Measurements from ENCODE around the gene TNIK.
"Not testable (repeated sequence)": the region's sequence is repeated elsewhere in the genome, so short reads cannot be mapped to it uniquely, and the experiment has no call there.

TNIK gene

GRCh38 chr3:171383206-171384018, 76.8 kb downstream of the TNIK start:
- no peak for DNase-seq

- not testable (repeated sequence) for DNase-seq
Observed at GRCh38 chr3:171382347-171382746, 77.9 kb downstream of the TNIK start.

- DNase-seq = no peak
Observed at GRCh38 chr3:171380711-171381425, 79.3 kb downstream of the TNIK start.

GRCh38 chr3:171379961-171380483, 80.2 kb downstream of the TNIK start:
- no peak for DNase-seq

- no peak for DNase-seq
Observed at GRCh38 chr3:171379281-171379680, 80.9 kb downstream of the TNIK start.

- no peak for DNase-seq
Observed at GRCh38 chr3:171378586-171378985, 81.6 kb downstream of the TNIK start.

GRCh38 chr3:171377859-171378258, 82.3 kb downstream of the TNIK start:
- DNase-seq = no peak

- no peak for DNase-seq
Observed at GRCh38 chr3:171376596-171376947, 83.6 kb downstream of the TNIK start.

- no peak for DNase-seq
Observed at GRCh38 chr3:171375666-171376595, 84.3 kb downstream of the TNIK start.

GRCh38 chr3:171374661-171375285, 85.4 kb downstream of the TNIK start:
- DNase-seq = no peak

- DNase-seq = no peak
Observed at GRCh38 chr3:171374260-171374659, 85.9 kb downstream of the TNIK start.

GRCh38 chr3:171373711-171374110, 86.5 kb downstream of the TNIK start:
- DNase-seq = no peak

GRCh38 chr3:171372694-171373093, 87.5 kb downstream of the TNIK start:
- no peak for DNase-seq

- DNase-seq = no peak
Observed at GRCh38 chr3:171371354-171371753, 88.9 kb downstream of the TNIK start.

- no peak for DNase-seq
Observed at GRCh38 chr3:171369156-171369555, 91.0 kb downstream of the TNIK start.

GRCh38 chr3:171366738-171367137, 93.5 kb downstream of the TNIK start:
- not testable (repeated sequence) for DNase-seq

- DNase-seq = no peak
Observed at GRCh38 chr3:171366043-171366442, 94.2 kb downstream of the TNIK start.

- DNase-seq = no peak
Observed at GRCh38 chr3:171365489-171365888, 94.7 kb downstream of the TNIK start.

- DNase-seq = no peak
Observed at GRCh38 chr3:171364500-171364899, 95.7 kb downstream of the TNIK start.

GRCh38 chr3:171363202-171363601, 97.0 kb downstream of the TNIK start:
- no peak for DNase-seq

- no peak for DNase-seq
Observed at GRCh38 chr3:171362575-171362974, 97.6 kb downstream of the TNIK start.

- no peak for DNase-seq
Observed at GRCh38 chr3:171358881-171359198, 101.4 kb downstream of the TNIK start.
